HCT116 (cell line): ENCODE data around the gene SLC3A2. TPM values are rescaled to one million over a fixed set of nuclear protein-coding genes. Genes with fewer than 3 reads are reported as not detected.

Experiments used
- ATAC-seq: fragments of 200-7000 bp; cut with Tn5 transposase; 2 replicates; pipeline ENCODE4 v1.9.1; 2020; ENCODE audit warnings: mild to moderate bottlenecking, moderate library complexity
- BruUV-seq: library from RNA; stranded (reverse); fragments of 400-500 nt; replicated peaks from 2 replicates; lab custom pipeline; 2021; lab: Mats Ljungman, UMichigan
- CTCF ChIA-PET: fragments of 300-600 bp; sonication (Branson Sonifier 250); formaldehyde crosslinking; loops from one replicate; lab custom pipeline; 2021; ENCODE audit warnings: antibody characterized with exemption; lab: Charles Lee
- POLR2A ChIA-PET: fragments of 300-600, 350-600 bp; sonication (Branson Sonifier 250); formaldehyde crosslinking; loops from one replicate; lab custom pipeline; 2021; ENCODE audit warnings: antibody characterized with exemption; lab: Charles Lee
- RAD21 ChIA-PET, 2 experiments: fragments of 300-600 bp; sonication (Branson Sonifier 250); formaldehyde crosslinking; loops; one replicate each; lab custom pipeline; 2023; ENCODE audit warnings: low total read pairs in 2 of 2; ENCODE audit not compliant: uncharacterized antibody in 2 of 2, unreplicated experiment in 2 of 2, low non-redundant PET in 1 of 2; lab: Charles Lee
- DNase-seq: peaks from one replicate; pipeline ENCODE4 v3.0.0-alpha.2; 2010; ENCODE audit warnings: low read depth, low spot score
- H2AFZ ChIP-seq: fragments of 200-600 bp; shearing (Covaris generic), sonication (generic); 2 replicates; pipeline ENCODE4 v1.6.1; 2017; ENCODE audit warnings: low read depth, mixed run types, mixed read lengths, antibody characterized with exemption, low read length; ENCODE audit not compliant: poor library complexity, severe bottlenecking
- H3K27ac ChIP-seq: 2 replicates; pipeline ENCODE4 v1.5.1; 2012; ENCODE audit warnings: low read depth, low read length
- H3K27me3 ChIP-seq: fragments of 200-600 bp; sonication (generic); 2 replicates; pipeline ENCODE4 v1.6.1; 2016; ENCODE audit warnings: mixed run types, low read length, mixed read lengths; ENCODE audit not compliant: insufficient read depth
- H3K36me3 ChIP-seq, 2 experiments: fragments of 200-500 bp in 1 of 2; fragments of 200-600 bp in 1 of 2; sonication (Bioruptor generic) in 1 of 2; sonication (generic) in 1 of 2; 2 replicates each; pipeline versions ENCODE4 v1.5.1 to v1.6.1; 2014 to 2016; ENCODE audit warnings: low read length in 2 of 2, inconsistent platforms in 1 of 2, mixed read lengths in 1 of 2, mixed run types in 1 of 2; ENCODE audit not compliant: insufficient read depth in 2 of 2, control insufficient read depth in 1 of 2
- H3K4me1 ChIP-seq, 2 experiments: fragments of 200-600 bp in 1 of 2; sonication (generic) in 1 of 2; 2 replicates each; pipeline versions ENCODE4 v1.5.1 to v1.6.1; 2012 to 2017; ENCODE audit warnings: low read length in 2 of 2, inconsistent platforms in 1 of 2, mild to moderate bottlenecking in 1 of 2, mixed read lengths in 1 of 2, mixed run types in 1 of 2, moderate library complexity in 1 of 2; ENCODE audit not compliant: insufficient read depth in 2 of 2, control insufficient read depth in 1 of 2
- H3K4me2 ChIP-seq: fragments of 200-600 bp; sonication (generic); 2 replicates; pipeline ENCODE4 v1.6.1; 2017; ENCODE audit warnings: mixed run types, low read length, mixed read lengths
- H3K4me3 ChIP-seq, 2 experiments: fragments of 200-600 bp in 1 of 2; sonication (generic) in 1 of 2; replicated peaks in 1 of 2; 2 replicates each; pipeline ENCODE4 v1.5.1; 2011 to 2016; ENCODE audit warnings: low read length in 2 of 2, control low read depth in 1 of 2, low read depth in 1 of 2, mild to moderate bottlenecking in 1 of 2, mixed read lengths in 1 of 2, mixed run types in 1 of 2
- H3K79me2 ChIP-seq: fragments of 200-600 bp; sonication (generic); 2 replicates; pipeline ENCODE4 v1.6.1; 2017; ENCODE audit warnings: mild to moderate bottlenecking, mixed run types, low read length, moderate library complexity, mixed read lengths; ENCODE audit not compliant: insufficient read depth
- H3K9ac ChIP-seq: fragments of 200-600 bp; sonication (generic); 2 replicates; pipeline ENCODE4 v1.6.1; 2016; ENCODE audit warnings: low read length, mixed read lengths
- H3K9me2 ChIP-seq: fragments of 200-600 bp; sonication (generic), shearing (Covaris generic); 2 replicates; pipeline ENCODE4 v1.6.1; 2017; ENCODE audit warnings: mixed run types, mild to moderate bottlenecking, moderate library complexity; ENCODE audit not compliant: insufficient read depth
- H3K9me3 ChIP-seq, 2 experiments: fragments of 200-500 bp in 1 of 2; fragments of 200-600 bp in 1 of 2; sonication (Bioruptor generic) in 1 of 2; sonication (generic) in 1 of 2; 2 replicates each; pipeline ENCODE4 v1.6.1; 2014 to 2017; ENCODE audit warnings: low read length in 2 of 2, mixed read lengths in 2 of 2, inconsistent platforms in 1 of 2, low read depth in 1 of 2, mild to moderate bottlenecking in 1 of 2, mixed run types in 1 of 2, moderate library complexity in 1 of 2; ENCODE audit not compliant: control insufficient read depth in 1 of 2, insufficient read depth in 1 of 2
- H4K20me1 ChIP-seq: fragments of 200-600 bp; sonication (generic), shearing (Covaris generic); 2 replicates; pipeline ENCODE4 v1.6.1; 2017; ENCODE audit warnings: mixed run types, mild to moderate bottlenecking, moderate library complexity; ENCODE audit not compliant: insufficient read depth
- ATF3 ChIP-seq: IDR thresholded peaks from 2 replicates; pipeline ENCODE4 v1.6.1; 2012
- CEBPB ChIP-seq: IDR thresholded peaks from 2 replicates; pipeline ENCODE4 v1.6.1; 2012; ENCODE audit warnings: low read depth
- CTCF ChIP-seq, 3 experiments: fragments of 200-600 bp in 1 of 3; sonication (generic) in 1 of 3; IDR thresholded peaks in 2 of 3; conservative IDR thresholded peaks in 1 of 3; 2 replicates each; pipeline ENCODE4 v1.5.1; 2012 to 2017; ENCODE audit warnings: low read depth in 2 of 3, low read length in 2 of 3, antibody characterized with exemption in 1 of 3, borderline replicate concordance in 1 of 3, control low read depth in 1 of 3, mild to moderate bottlenecking in 1 of 3, mixed read lengths in 1 of 3, mixed run types in 1 of 3, moderate library complexity in 1 of 3; ENCODE audit not compliant: insufficient read depth in 1 of 3
- EGR1 ChIP-seq: IDR thresholded peaks from 2 replicates; pipeline ENCODE4 v1.6.1; 2012; ENCODE audit warnings: low read depth
- ELF1 ChIP-seq: IDR thresholded peaks from 2 replicates; pipeline ENCODE4 v1.6.1; 2012; ENCODE audit warnings: low read depth, borderline replicate concordance
- EZH2phosphoT487 ChIP-seq: fragments of 200-600 bp; IDR thresholded peaks from 2 replicates; pipeline ENCODE4 v1.6.1; 2018; ENCODE audit warnings: antibody characterized with exemption, borderline replicate concordance
- FOSL1 ChIP-seq: IDR thresholded peaks from 2 replicates; pipeline ENCODE4 v1.6.1; 2012; ENCODE audit warnings: low read depth
- JUND ChIP-seq: IDR thresholded peaks from 2 replicates; pipeline ENCODE4 v1.6.1; 2012
- POLR2A ChIP-seq: IDR thresholded peaks from 2 replicates; pipeline ENCODE4 v1.7.0; 2011; ENCODE audit warnings: borderline replicate concordance; ENCODE audit not compliant: insufficient read depth, insufficient read length; ENCODE audit errors: extremely low read depth
- POLR2AphosphoS5 ChIP-seq: IDR thresholded peaks from 2 replicates; pipeline ENCODE4 v1.6.1; 2011; ENCODE audit warnings: mild to moderate bottlenecking, low read depth, low read length, moderate library complexity
- SIN3A ChIP-seq: IDR thresholded peaks from 2 replicates; pipeline ENCODE4 v1.6.1; 2012; ENCODE audit warnings: low read depth
- SP1 ChIP-seq: IDR thresholded peaks from 2 replicates; pipeline ENCODE4 v1.6.1; 2012; ENCODE audit warnings: low read depth
- SRF ChIP-seq: IDR thresholded peaks from 2 replicates; pipeline ENCODE4 v1.6.1; 2012; ENCODE audit warnings: low read depth
- TCF7L2 ChIP-seq: IDR thresholded peaks from 2 replicates; pipeline ENCODE4 v1.7.0; 2011; ENCODE audit warnings: borderline replicate concordance, inconsistent platforms; ENCODE audit not compliant: insufficient read depth, insufficient read length; ENCODE audit errors: extremely low read depth
- ZBTB33 ChIP-seq: IDR thresholded peaks from 2 replicates; pipeline ENCODE4 v1.6.1; 2011; ENCODE audit warnings: mild to moderate bottlenecking, low read length, moderate library complexity; ENCODE audit not compliant: insufficient replicate concordance; ENCODE audit errors: extremely low read depth
- ZFX ChIP-seq: fragments of 450-650 bp; IDR thresholded peaks from 2 replicates; pipeline ENCODE4 v1.6.1; 2017
- intact Hi-C: fragments of 100-400 bp; cut with micrococcal nuclease; formaldehyde crosslinking; loops from 2 replicates; pipeline ENCODE4 v1.10.0; 2022
- total RNA-seq: library from RNA; stranded (reverse); gene quantifications from one replicate; pipeline ENCODE4 v1.2.1, GENCODE V29; 2021; ENCODE audit not compliant: unreplicated experiment

The SLC3A2 gene
- total RNA-seq, 1 experiment from 2014 or later: 418 TPM

GRCh38 chr11:62844154-62844553 lies 36.5 kb upstream of the SLC3A2 start:
- POLR2A ChIA-PET: interaction anchor here (1.4 to 3.5 kb wide), 2 partner anchors 12 to 35 kb away, joined by 3 to 30 read pairs; no protein-coding TSS in a partner anchor
- Histone ChIP-seq H3K4me3 (no peak overlapping the region), H3K27ac (no peak overlapping the region), H3K36me3 (no peaks in the 10 kb centered on the region), H2AFZ (no peak overlapping the region), H3K27me3 (no peaks in the 10 kb centered on the region), H3K79me2 (peaks cover 4% of the 10 kb centered on the region), H3K9ac (no peak overlapping the region), H3K4me2 (no peak overlapping the region), H4K20me1 (no peaks in the 10 kb centered on the region), H3K9me3 (no peaks in the 10 kb centered on the region), H3K4me1 (peaks cover 6 to 28% of the 10 kb centered on the region in 2 experiments; a peak in 3 of 4 replicates), H3K9me2 (no peaks in the 10 kb centered on the region)
- CTCF ChIA-PET: no interaction called here
- DNase-seq (no peak), ATAC-seq (no peak)
- intact Hi-C loops: loop anchor here (5.0 kb wide), 1 partner anchor 287 kb away; no protein-coding TSS in a partner anchor
- BruUV-seq: no TSS peak
- no peak for TF ChIP-seq JUND
- no peak for TF ChIP-seq ELF1
- TF ChIP-seq ZFX: no peak
- no peak for TF ChIP-seq SIN3A
- no peak for TF ChIP-seq POLR2A
- no peak for TF ChIP-seq ATF3
- TF ChIP-seq ZBTB33: no peak
- no peak for TF ChIP-seq POLR2AphosphoS5
- TF ChIP-seq EGR1: no peak
- TF ChIP-seq TCF7L2: no peak
- no peak for TF ChIP-seq SRF
- TF ChIP-seq CEBPB: no peak
- no peak for TF ChIP-seq CTCF (IDR thresholded peaks at IDR 0.05 in 2 of 3, conservative IDR thresholded peaks at IDR 0.05 in 1 of 3; ENCODE audit: borderline replicate concordance in 1 of 3, insufficient read depth in 1 of 3, low read depth in 2 of 3, low read length in 2 of 3)
- no peak for TF ChIP-seq EZH2phosphoT487
- no peak for TF ChIP-seq SP1
- no peak for TF ChIP-seq FOSL1
- RAD21 ChIA-PET: no interaction called here
